A673 (cell line): Measurements from ENCODE around the gene TRMT11. TPM values are rescaled to one million over a fixed set of nuclear protein-coding genes. Genes with fewer than 3 reads are reported as not detected.

Experiments
- BruUV-seq: library from RNA; stranded (reverse); fragments of 400-500 nt; replicated peaks from 2 replicates; lab custom pipeline; 2021; lab: Mats Ljungman, UMichigan
- CTCF ChIA-PET: fragments of 300-600 bp; sonication (Branson Sonifier 250); formaldehyde crosslinking; loops from one replicate; lab custom pipeline; 2022; ENCODE audit warnings: antibody characterized with exemption; lab: Charles Lee
- POLR2A ChIA-PET: fragments of 300-600 bp; sonication (Branson Sonifier 250); formaldehyde crosslinking; loops from one replicate; lab custom pipeline; 2022; ENCODE audit warnings: antibody characterized with exemption; ENCODE audit not compliant: low non-redundant PET; lab: Charles Lee
- DNase-seq: peaks from one replicate; pipeline ENCODE4 v3.0.0-alpha.2; 2015; ENCODE audit warnings: low spot score
- H3K27ac ChIP-seq: fragments of 200-600 bp; sonication (generic); 2 replicates; pipeline ENCODE4 v1.5.1; 2016; ENCODE audit warnings: mixed run types, low read depth, mild to moderate bottlenecking, mixed read lengths, antibody characterized with exemption, low read length; ENCODE audit not compliant: poor library complexity, severe bottlenecking
- H3K27me3 ChIP-seq: fragments of 200-600 bp; sonication (generic); replicated peaks from 2 replicates; pipeline ENCODE4 v1.6.1; 2017; ENCODE audit warnings: mixed run types, low read depth, mild to moderate bottlenecking, mixed read lengths, antibody characterized with exemption, low read length; ENCODE audit not compliant: insufficient read depth, poor library complexity
- H3K36me3 ChIP-seq: fragments of 200-600 bp; sonication (generic); 2 replicates; pipeline ENCODE4 v1.6.1; 2016; ENCODE audit warnings: mixed run types, mild to moderate bottlenecking, mixed read lengths, antibody characterized with exemption, low read length; ENCODE audit not compliant: insufficient read depth, poor library complexity, severe bottlenecking
- H3K4me1 ChIP-seq: fragments of 200-600 bp; sonication (generic); 2 replicates; pipeline ENCODE4 v1.6.1; 2017; ENCODE audit warnings: mixed run types, mild to moderate bottlenecking, mixed read lengths, antibody characterized with exemption, low read length; ENCODE audit not compliant: insufficient read depth, poor library complexity, severe bottlenecking
- H3K4me3 ChIP-seq: fragments of 200-600 bp; sonication (generic); 2 replicates; pipeline ENCODE4 v1.5.1; 2016; ENCODE audit warnings: low read depth, mixed run types, mild to moderate bottlenecking, mixed read lengths, low read length; ENCODE audit not compliant: poor library complexity, severe bottlenecking
- H3K9me3 ChIP-seq: fragments of 200-600 bp; sonication (generic); 2 replicates; pipeline ENCODE4 v1.6.1; 2016; ENCODE audit warnings: mixed run types, low read depth, mild to moderate bottlenecking, mixed read lengths, antibody characterized with exemption, low read length; ENCODE audit not compliant: poor library complexity, severe bottlenecking
- CTCF ChIP-seq: fragments of 300-800, 200-600 bp; sonication (generic); conservative IDR thresholded peaks from 2 replicates; pipeline ENCODE4 v1.5.1; 2017; ENCODE audit warnings: low read depth, mild to moderate bottlenecking, antibody characterized with exemption, low read length, moderate library complexity, mixed read lengths
- EZH2 ChIP-seq: fragments of 200-600 bp; sonication (generic); IDR thresholded peaks from 2 replicates; pipeline ENCODE4 v1.6.1; 2017; ENCODE audit warnings: borderline replicate concordance, low read depth, mild to moderate bottlenecking, mixed read lengths, antibody characterized with exemption, low read length; ENCODE audit not compliant: poor library complexity, severe bottlenecking
- intact Hi-C: fragments of 100-400 bp; cut with micrococcal nuclease; formaldehyde crosslinking; loops from one replicate; pipeline ENCODE4 v1.10.0; 2022; ENCODE audit not compliant: unreplicated experiment
- total RNA-seq: library from RNA; stranded (reverse); gene quantifications from 2 replicates; pipeline ENCODE4 v1.2.3, GENCODE V29; 2021

TRMT11 gene
- total RNA-seq, 1 experiment from 2014 or later, result 29.1 TPM

GRCh38 chr6:125944434-125944816 is 41.9 kb upstream of the TRMT11 start:
- POLR2A ChIA-PET, result no interaction called here
- H3K27me3 ChIP-seq, result no peaks in the 10 kb centered on the region

GRCh38 chr6:125944896-125945295 is 41.4 kb upstream of the TRMT11 start:
- TF ChIP-seq CTCF, result no peak
- no peak for TF ChIP-seq EZH2
- Histone ChIP-seq H3K9me3 (no peaks in the 10 kb centered on the region), H3K27me3 (no peaks in the 10 kb centered on the region), H3K4me3 (no peak overlapping the region), H3K36me3 (no peaks in the 10 kb centered on the region), H3K27ac (no peak overlapping the region), H3K4me1 (peaks cover 8% of the 10 kb centered on the region)
- no TSS peak for BruUV-seq
- CTCF ChIA-PET, result interaction anchor here (1.2 kb wide), 1 partner anchor 11 kb away, joined by 6 read pairs; the partner anchor contains the start of gene HINT3
- POLR2A ChIA-PET, result no interaction called here
- intact Hi-C loops, result no loop called here
- DNase-seq, result no peak

More at GRCh38 chr6:125944434-125944816, 41.9 kb upstream of the TRMT11 start:
- CTCF ChIA-PET, result interaction anchor here (1.2 kb wide), 1 partner anchor 12 kb away, joined by 6 read pairs; the partner anchor contains the start of gene HINT3
- H3K36me3 ChIP-seq, result no peaks in the 10 kb centered on the region
- H3K27ac ChIP-seq, result no peak overlapping the region
- DNase-seq, result no peak
- no TSS peak for BruUV-seq
- peaks cover 8% of the 10 kb centered on the region for H3K4me1 ChIP-seq
- H3K4me3 ChIP-seq, result no peak overlapping the region
- intact Hi-C loops, result no loop called here
- TF ChIP-seq EZH2, result no peak
- TF ChIP-seq CTCF, result no peak
- H3K9me3 ChIP-seq, result no peaks in the 10 kb centered on the region

GRCh38 chr6:125945378-125946141 is 40.8 kb upstream of the TRMT11 start:
- Histone ChIP-seq H3K27ac (no peak overlapping the region), H3K4me1 (peaks cover 6% of the 10 kb centered on the region), H3K36me3 (no peaks in the 10 kb centered on the region), H3K4me3 (no peak overlapping the region), H3K27me3 (no peaks in the 10 kb centered on the region), H3K9me3 (no peaks in the 10 kb centered on the region)
- BruUV-seq, result no TSS peak
- intact Hi-C loops, result no loop called here
- ChIA-PET CTCF (interaction anchor here (0.7 to 1.2 kb wide), 2 partner anchors 11 kb away, joined by 5 to 6 read pairs; partner anchors contain the start of gene HINT3), POLR2A (no interaction called here)
- DNase-seq, result peak; percentile 15
- TF ChIP-seq CTCF, result no peak
- TF ChIP-seq EZH2, result no peak
